ENCODE measurements around the gene CRYBG3. TPM values are rescaled to one million over a fixed set of nuclear protein-coding genes. Genes with fewer than 3 reads are reported as not detected.

The CRYBG3 gene
- total and polyA plus RNA-seq, 2 donors from 2014 or later = 3.1 to 20.7 TPM

DNA sequence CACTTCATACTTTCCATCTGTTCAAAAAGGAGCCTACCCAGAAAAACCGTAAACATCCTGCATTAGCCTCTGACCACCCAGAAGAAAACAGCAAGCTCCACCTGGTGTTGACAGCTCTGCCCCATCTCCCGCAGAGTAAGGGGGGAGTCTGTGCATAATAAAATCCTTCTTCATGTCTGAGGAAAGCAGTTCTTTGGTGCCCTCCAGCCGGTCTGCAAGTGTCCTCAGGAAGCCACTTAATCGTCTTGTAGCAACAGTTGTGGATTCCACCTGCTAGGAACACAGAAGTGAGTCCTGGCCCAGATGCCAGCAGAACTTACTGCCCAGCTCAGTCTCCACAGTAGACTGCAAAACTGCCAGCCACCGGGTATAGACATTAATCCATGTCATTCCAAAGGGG is 127.9 kb downstream of the CRYBG3 start:
- H3K36me3 ChIP-seq (ENCODE audit: control insufficient read depth in 2 of 3, insufficient read depth in 3 of 3, low read length in 3 of 3) = peaks cover 11 to 53% (median 30%) of the 10 kb centered on the region in 3 donors
- no peaks in the 10 kb centered on the region for H3K9me3 ChIP-seq (ENCODE audit: control insufficient read depth in 2 of 3, insufficient read depth in 1 of 3, low read length in 3 of 3)
- no peak overlapping the region for H3K27ac ChIP-seq (ENCODE audit: low read depth in 2 of 2, low read length in 2 of 2)

DNA sequence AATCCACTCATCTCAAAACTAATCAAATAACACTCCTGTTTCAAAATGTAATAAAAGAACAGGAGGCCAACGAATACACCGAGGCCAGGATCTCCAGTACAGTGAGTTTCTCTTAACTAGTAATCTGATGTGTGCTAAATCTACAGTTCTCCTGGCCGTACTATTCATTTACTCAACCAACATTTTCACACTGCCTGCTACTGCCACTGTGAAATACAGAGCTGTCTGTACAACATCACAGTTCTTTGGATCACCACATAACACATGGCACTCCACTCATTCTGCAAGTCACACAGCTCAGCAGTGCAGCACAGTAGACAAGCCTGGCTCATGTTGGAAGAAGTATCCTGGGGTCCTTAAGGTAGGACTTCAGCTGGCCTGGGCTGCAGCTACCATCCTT is 128.5 kb downstream of the CRYBG3 start:
- H3K36me3 ChIP-seq (ENCODE audit: control insufficient read depth in 2 of 3, insufficient read depth in 3 of 3, low read length in 3 of 3) = peaks cover 8 to 48% (median 26%) of the 10 kb centered on the region in 3 donors
- FAIRE-seq (no peak), DNase-seq (no peak)
- H3K4me1 ChIP-seq (ENCODE audit: control insufficient read depth in 2 of 3, insufficient read depth in 2 of 3, low read depth in 1 of 3, low read length in 3 of 3) = peaks cover 0 to 13% (median 3%) of the 10 kb centered on the region in 3 donors
- no peaks in the 10 kb centered on the region for H3K27me3 ChIP-seq (ENCODE audit: control insufficient read depth, insufficient read depth, low read length)
- no peak overlapping the region for H3K4me3 ChIP-seq (ENCODE audit: low read length in 3 of 3)
- TF ChIP-seq, protein P1, sequence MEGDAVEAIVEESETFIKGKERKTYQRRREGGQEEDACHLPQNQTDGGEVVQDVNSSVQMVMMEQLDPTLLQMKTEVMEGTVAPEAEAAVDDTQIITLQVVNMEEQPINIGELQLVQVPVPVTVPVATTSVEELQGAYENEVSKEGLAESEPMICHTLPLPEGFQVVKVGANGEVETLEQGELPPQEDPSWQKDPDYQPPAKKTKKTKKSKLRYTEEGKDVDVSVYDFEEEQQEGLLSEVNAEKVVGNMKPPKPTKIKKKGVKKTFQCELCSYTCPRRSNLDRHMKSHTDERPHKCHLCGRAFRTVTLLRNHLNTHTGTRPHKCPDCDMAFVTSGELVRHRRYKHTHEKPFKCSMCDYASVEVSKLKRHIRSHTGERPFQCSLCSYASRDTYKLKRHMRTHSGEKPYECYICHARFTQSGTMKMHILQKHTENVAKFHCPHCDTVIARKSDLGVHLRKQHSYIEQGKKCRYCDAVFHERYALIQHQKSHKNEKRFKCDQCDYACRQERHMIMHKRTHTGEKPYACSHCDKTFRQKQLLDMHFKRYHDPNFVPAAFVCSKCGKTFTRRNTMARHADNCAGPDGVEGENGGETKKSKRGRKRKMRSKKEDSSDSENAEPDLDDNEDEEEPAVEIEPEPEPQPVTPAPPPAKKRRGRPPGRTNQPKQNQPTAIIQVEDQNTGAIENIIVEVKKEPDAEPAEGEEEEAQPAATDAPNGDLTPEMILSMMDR (IDR thresholded peaks at IDR 0.05; ENCODE audit: borderline replicate concordance, extremely low read depth, insufficient read depth) = no peak
- no peaks in the 10 kb centered on the region for H3K9me3 ChIP-seq (ENCODE audit: control insufficient read depth in 2 of 3, insufficient read depth in 1 of 3, low read length in 3 of 3)
- H3K27ac ChIP-seq (ENCODE audit: low read depth in 2 of 2, low read length in 2 of 2) = no peak overlapping the region
- intact Hi-C loops (cut with DNase I) = no loop called here
- no peak overlapping the region for H3K9ac ChIP-seq (ENCODE audit: low read length in 3 of 3)

More for the DNA sequence above, 127.9 kb downstream of the CRYBG3 start:
- DNase-seq = no peak
- H3K9ac ChIP-seq (ENCODE audit: low read length in 3 of 3) = no peak overlapping the region
- intact Hi-C loops (cut with DNase I) = no loop called here
- H3K27me3 ChIP-seq (ENCODE audit: control insufficient read depth, insufficient read depth, low read length) = no peaks in the 10 kb centered on the region
- no peak for FAIRE-seq
- peaks cover 0 to 13% (median 3%) of the 10 kb centered on the region in 3 donors for H3K4me1 ChIP-seq (ENCODE audit: control insufficient read depth in 2 of 3, insufficient read depth in 2 of 3, low read depth in 1 of 3, low read length in 3 of 3)
- no peak overlapping the region for H3K4me3 ChIP-seq (ENCODE audit: low read length in 3 of 3)
- TF ChIP-seq, protein P1 (IDR thresholded peaks at IDR 0.05; ENCODE audit: borderline replicate concordance, extremely low read depth, insufficient read depth) = no peak

- Histone ChIP-seq H3K27me3 (ENCODE audit: control insufficient read depth, insufficient read depth, low read length) (no peaks in the 10 kb centered on the region), H3K4me1 (ENCODE audit: control insufficient read depth in 2 of 3, insufficient read depth in 2 of 3, low read depth in 1 of 3, low read length in 3 of 3) (peaks cover 0 to 13% (median 3%) of the 10 kb centered on the region in 3 donors), H3K36me3 (ENCODE audit: control insufficient read depth in 2 of 3, insufficient read depth in 3 of 3, low read length in 3 of 3) (peaks cover 8 to 34% (median 21%) of the 10 kb centered on the region in 3 donors), H3K27ac (ENCODE audit: low read depth in 2 of 2, low read length in 2 of 2) (peak overlapping the region in 1 of 2 donors; percentile 32), H3K9me3 (ENCODE audit: control insufficient read depth in 2 of 3, insufficient read depth in 1 of 3, low read length in 3 of 3) (no peaks in the 10 kb centered on the region), H3K4me3 (ENCODE audit: low read length in 3 of 3) (no peak overlapping the region), H3K9ac (ENCODE audit: low read length in 3 of 3) (no peak overlapping the region)
- DNase-seq (peak in 1 of 5 donors; percentile 86), FAIRE-seq (no peak)
- TF ChIP-seq, protein P1 (IDR thresholded peaks at IDR 0.05; ENCODE audit: borderline replicate concordance, extremely low read depth, insufficient read depth) = no peak
- intact Hi-C loops (cut with DNase I) = no loop called here
Measured at GRCh38 chr3:97952280-97952679, 130.5 kb downstream of the CRYBG3 start.

GRCh38 chr3:97952872-97953271 is 131.1 kb downstream of the CRYBG3 start:
- no peak for FAIRE-seq
- H3K9ac ChIP-seq (ENCODE audit: low read length in 3 of 3) = no peak overlapping the region
- no peak overlapping the region for H3K4me3 ChIP-seq (ENCODE audit: low read length in 3 of 3)
- no peak for DNase-seq
- no peaks in the 10 kb centered on the region for H3K9me3 ChIP-seq (ENCODE audit: control insufficient read depth in 2 of 3, insufficient read depth in 1 of 3, low read length in 3 of 3)
- H3K27me3 ChIP-seq (ENCODE audit: control insufficient read depth, insufficient read depth, low read length) = no peaks in the 10 kb centered on the region
- intact Hi-C loops (cut with DNase I) = no loop called here
- peaks cover 0 to 9% (median 3%) of the 10 kb centered on the region in 3 donors for H3K4me1 ChIP-seq (ENCODE audit: control insufficient read depth in 2 of 3, insufficient read depth in 2 of 3, low read depth in 1 of 3, low read length in 3 of 3)
- TF ChIP-seq, protein P1 (IDR thresholded peaks at IDR 0.05; ENCODE audit: borderline replicate concordance, extremely low read depth, insufficient read depth) = no peak
- H3K27ac ChIP-seq (ENCODE audit: low read depth in 2 of 2, low read length in 2 of 2) = peak overlapping the region in 1 of 2 donors; percentile 32
- peaks cover 8 to 28% (median 21%) of the 10 kb centered on the region in 3 donors for H3K36me3 ChIP-seq (ENCODE audit: control insufficient read depth in 2 of 3, insufficient read depth in 3 of 3, low read length in 3 of 3)

Measured in kidney (tissue), 14 donors.